ENCODE data around the gene AGPAT1. TPM values are rescaled to one million over a fixed set of nuclear protein-coding genes. Genes with fewer than 3 reads are reported as not detected.

AGPAT1 gene
- total and polyA plus RNA-seq, 2 of the 8 experiments (the other 6 are each of a cell fraction or from before 2014, with no cell fraction given) = 96.0 to 222 TPM

- DNase-seq (ENCODE audit: low read depth in 1 of 2, low spot score in 2 of 2) = peak; percentile 65 to 70
- no peak for FAIRE-seq
- H3K79me1 ChIP-seq (ENCODE audit: low read depth, low read length) = peaks cover 2% of the 10 kb centered on the region; the same call in 1 of the 2 replicates
- peak within 1 kb of the TSS; percentile 0 for H4K5ac ChIP-seq (ENCODE audit: insufficient read length, low read depth, low read length)
- H4K8ac ChIP-seq (ENCODE audit: extremely low read depth, insufficient read depth, low read length) = no peak within 1 kb of the TSS; the same call in 1 of the 2 replicates
- H2BK120ac ChIP-seq (replicated peaks; ENCODE audit: low read depth, low read length) = peak within 1 kb of the TSS; percentile 50
- H4K91ac ChIP-seq (replicated peaks; ENCODE audit: insufficient read length, low read length) = peak within 1 kb of the TSS; percentile 20
- H3K36me3 ChIP-seq (ENCODE audit: control insufficient read depth in 2 of 4, insufficient read depth in 4 of 4, low read length in 3 of 4) = peaks cover 2 to 18% (median 14%) of the 10 kb centered on the region in 4 experiments; a peak in 7 of 8 replicates
- H3K23ac ChIP-seq (ENCODE audit: insufficient read length) = no peak within 1 kb of the TSS
- peak within 1 kb of the TSS; percentile 67; the same call in 1 of the 2 replicates for H2BK15ac ChIP-seq (ENCODE audit: low read length)
- CTCF ChIA-PET (ENCODE audit: partially characterized antibody) = interaction anchor here (1.1 to 2.5 kb wide), 6 partner anchors 8 to 72 kb away, joined by 3 to 12 read pairs (median 6); partner anchors contain the start of gene RNF5
- H2BK5ac ChIP-seq (ENCODE audit: low read depth, low read length) = peak within 1 kb of the TSS; percentile 55; the same call in 1 of the 2 replicates
- H3K4me1 ChIP-seq (replicated peaks in 1 of 4; ENCODE audit: control insufficient read depth in 3 of 4, insufficient read depth in 4 of 4, low read length in 3 of 4) = peaks cover 8 to 36% (median 18%) of the 10 kb centered on the region in 4 experiments
- H3K27me3 ChIP-seq (replicated peaks in 1 of 4; ENCODE audit: control insufficient read depth in 3 of 4, extremely low read depth in 1 of 4, insufficient read depth in 3 of 4, low read length in 3 of 4) = no peaks in the 10 kb centered on the region
- peak within 1 kb of the TSS; percentile 80 for H3K4ac ChIP-seq (replicated peaks; ENCODE audit: insufficient read length, low read depth, low read length)
- peak within 1 kb of the TSS; percentile 17; the same call in 1 of the 2 replicates for H2AK5ac ChIP-seq (ENCODE audit: low read depth, low read length)
- H4K20me1 ChIP-seq (replicated peaks in 1 of 2; ENCODE audit: control insufficient read depth in 1 of 2, insufficient read depth in 2 of 2, low read length in 2 of 2) = peaks cover 0 to 3% of the 10 kb centered on the region in 2 experiments
- H3K18ac ChIP-seq (ENCODE audit: extremely low read depth, low read length) = peak within 1 kb of the TSS; percentile 75
- 7% methylated on average over 11 of the region's 23 CpGs; no CpG with 5 or more reads in 1 of the 2 experiments for WGBS, 2 experiments (ENCODE audit: extremely low coverage in 1 of 2, insufficient coverage in 1 of 2, insufficient read length in 1 of 2, insufficient replicate concordance in 2 of 2, low coverage in 1 of 2, low lambda C conversion rate in 2 of 2, missing lambda C conversion rate in 1 of 2)
- H3K4me2 ChIP-seq (ENCODE audit: insufficient read depth in 1 of 2, low read depth in 2 of 2, low read length in 2 of 2) = peak within 1 kb of the TSS; percentile 81 to 90
- H3K9me3 ChIP-seq (ENCODE audit: insufficient read depth in 2 of 2, low read depth in 1 of 2, low read length in 1 of 2) = no peaks in the 10 kb centered on the region
- peak within 1 kb of the TSS; percentile 38 to 80 (median 60); a peak in 6 of 7 replicates for H3K9ac ChIP-seq (replicated peaks in 1 of 4; ENCODE audit: extremely low read depth in 1 of 4, low read depth in 3 of 4, low read length in 3 of 4)
- peaks cover 0 to 13% of the 10 kb centered on the region in 2 experiments; a peak in 2 of 4 replicates for H3K79me2 ChIP-seq (ENCODE audit: control insufficient read depth in 1 of 2, insufficient read depth in 2 of 2, low read length in 2 of 2)
- TF ChIP-seq TAF7 (optimal IDR thresholded peaks at IDR 0.05; ENCODE audit: borderline replicate concordance, low read depth, low read length) = no peak
- peak; percentile 37; the same call in 1 of the 2 replicates for TF ChIP-seq CHD2 (IDR thresholded peaks at IDR 0.05; ENCODE audit: low read length)
- TF ChIP-seq SIN3A (conservative IDR thresholded peaks at IDR 0.05 in 1 of 2, IDR thresholded peaks at IDR 0.05 in 1 of 2; ENCODE audit: low read depth in 1 of 2, low read length in 2 of 2) = peak in 1 of 2 experiments; percentile 84; a peak in 2 of 4 replicates
- TF ChIP-seq SP1 (IDR thresholded peaks at IDR 0.05; ENCODE audit: low read depth, low read length) = peak; percentile 93
- no peak for TF ChIP-seq CHD1 (IDR thresholded peaks at IDR 0.05; ENCODE audit: low read depth, low read length)
- TF ChIP-seq TBP (IDR thresholded peaks at IDR 0.05; ENCODE audit: low read depth, low read length) = no peak
- TF ChIP-seq EGR1 (IDR thresholded peaks at IDR 0.05; ENCODE audit: borderline replicate concordance, low read depth, low read length) = peak; percentile 63; the same call in 1 of the 2 replicates
- H3K23me2 ChIP-seq (ENCODE audit: low read depth, low read length) = peaks cover 8% of the 10 kb centered on the region
- H3K4me3 ChIP-seq (ENCODE audit: extremely low read depth in 1 of 4, insufficient read depth in 2 of 4, low read depth in 3 of 4, low read length in 4 of 4) = peak within 1 kb of the TSS; percentile 30 to 87 (median 64)
- H2BK12ac ChIP-seq (ENCODE audit: low read depth, low read length) = peak within 1 kb of the TSS; percentile 92; the same call in 1 of the 2 replicates
- H2BK20ac ChIP-seq (ENCODE audit: low read length) = 0 out of 2 replicates have a peak within 1 kb of the TSS, but pooled peaks have one; percentile 48
- no peak within 1 kb of the TSS for H3K56ac ChIP-seq (replicated peaks; ENCODE audit: insufficient read length, low read depth, low read length)
- no peak within 1 kb of the TSS for H2AFZ ChIP-seq (ENCODE audit: low read length)
- peak within 1 kb of the TSS; percentile 76 for H3K27ac ChIP-seq (ENCODE audit: low read depth, low read length)
- POLR2A ChIA-PET (ENCODE audit: partially characterized antibody) = interaction anchor here (0.6 to 13.3 kb wide), 10 partner anchors 11 to 90 kb away, joined by 3 to 194 read pairs (median 4); partner anchors contain the start of genes AGPAT1, PRRT1 and RNF5
- H3K14ac ChIP-seq (ENCODE audit: insufficient read length) = no peak within 1 kb of the TSS
Measured at GRCh38 chr6:32190054-32190851, 14.4 kb upstream of the AGPAT1 start, which contains the start of gene PBX2. Gene PBX2 (minus strand): TSS chr6:32190202. CDS start chr6:32189915, 287 bp downstream.
